GM21528 (cell line): ENCODE data around the gene SRC.
"Not testable (repeated sequence)": the region's sequence is repeated elsewhere in the genome, so short reads cannot be mapped to it uniquely, and the experiment has no call there.

Experiments
- ATAC-seq: cut with Tn5 transposase; IDR thresholded peaks from one replicate; pipeline ENCODE4 v1.9.1; 2021; ENCODE audit warnings: mild to moderate bottlenecking, moderate library complexity; ENCODE audit not compliant: unreplicated experiment, low FRiP score

Gene SRC

GRCh38 chr20:37335642-37336368, 10.1 kb upstream of the SRC start:
- peak; percentile 30 for ATAC-seq

GRCh38 chr20:37336369-37337207, 9.4 kb upstream of the SRC start:
- ATAC-seq: peak; percentile 59

DNA sequence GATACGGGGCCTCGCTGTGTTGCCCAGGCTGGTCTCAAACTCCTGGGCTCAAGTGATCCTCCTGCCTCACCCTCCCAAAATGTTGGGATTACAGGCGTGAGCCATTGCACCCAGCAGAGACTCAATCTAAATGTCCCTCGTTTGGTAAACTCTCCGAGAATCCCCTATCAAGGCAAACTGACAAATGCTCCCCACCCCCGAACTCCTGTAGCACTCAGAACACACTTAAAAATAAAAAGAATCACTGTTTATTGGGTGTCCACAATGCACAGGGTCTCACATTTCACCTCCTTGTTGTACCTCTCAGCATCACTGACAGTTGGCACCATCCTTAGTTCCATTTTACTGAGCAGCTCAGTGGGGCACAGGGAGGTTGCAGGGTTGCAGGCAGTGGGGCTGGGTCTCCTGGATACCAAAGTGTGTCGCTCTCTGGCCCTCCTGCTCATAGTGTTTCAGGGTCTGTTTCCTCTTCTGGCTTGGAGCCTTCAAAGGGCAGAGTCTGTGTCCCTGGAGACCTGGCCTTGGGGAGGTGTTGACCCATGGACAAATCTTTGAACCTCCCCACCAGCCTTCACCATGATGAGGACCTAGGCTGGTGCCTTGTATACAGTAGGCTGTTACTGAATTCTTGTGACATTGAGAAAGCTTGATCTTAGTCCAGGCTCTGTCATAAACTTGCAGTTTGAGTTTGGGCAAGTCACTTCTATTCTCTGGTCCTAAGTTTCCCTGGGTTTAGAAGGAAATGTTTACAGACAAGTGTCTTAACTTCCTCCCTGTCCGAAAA, 8.5 kb upstream of the SRC start:
- no peak for ATAC-seq

- not testable (repeated sequence) for ATAC-seq
Observed at GRCh38 chr20:37338380-37338779, 7.6 kb upstream of the SRC start.

DNA sequence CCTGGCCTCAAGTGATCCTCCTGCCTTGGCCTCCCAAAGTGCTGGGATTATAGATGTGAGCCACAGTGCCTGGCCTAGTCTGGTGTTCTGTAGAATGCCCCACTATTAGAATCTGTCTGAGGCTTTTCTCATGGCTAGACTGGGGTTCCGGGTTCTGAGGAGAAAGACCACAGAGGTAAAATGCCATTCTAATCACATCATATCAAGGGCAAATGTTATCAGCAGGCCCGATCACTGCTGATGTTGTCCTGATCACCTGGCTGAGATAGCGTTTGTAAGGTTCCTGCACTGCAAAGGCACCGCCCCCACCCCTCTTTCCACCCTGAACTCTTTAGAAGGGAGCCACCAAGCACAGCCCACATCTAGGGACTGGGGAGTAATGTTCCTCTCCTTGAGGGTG, 6.7 kb upstream of the SRC start:
- no peak for ATAC-seq

- ATAC-seq: not testable (repeated sequence)
Observed at GRCh38 chr20:37339764-37340109, 6.2 kb upstream of the SRC start.

DNA sequence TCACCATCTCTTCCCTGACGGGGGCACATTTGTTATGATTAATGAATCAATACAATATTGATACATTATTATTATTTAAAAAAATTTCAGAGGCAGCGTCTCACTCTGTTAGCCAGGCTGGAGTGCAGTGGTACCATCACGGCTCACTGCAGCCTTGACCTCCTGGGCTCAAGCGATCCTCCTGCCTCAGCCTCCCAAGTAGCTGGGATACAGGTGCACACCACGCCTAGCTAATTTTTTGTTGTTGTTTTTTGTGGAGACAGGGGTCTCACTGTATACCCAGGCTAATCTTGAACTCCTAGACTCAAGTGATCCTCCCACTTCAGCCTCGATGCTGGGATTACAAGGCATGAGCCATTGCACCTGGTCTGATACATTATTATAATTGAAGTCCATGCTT, 4.9 kb upstream of the SRC start:
- ATAC-seq: no peak

- no peak for ATAC-seq
Observed at GRCh38 chr20:37341632-37342031, 4.3 kb upstream of the SRC start.

DNA sequence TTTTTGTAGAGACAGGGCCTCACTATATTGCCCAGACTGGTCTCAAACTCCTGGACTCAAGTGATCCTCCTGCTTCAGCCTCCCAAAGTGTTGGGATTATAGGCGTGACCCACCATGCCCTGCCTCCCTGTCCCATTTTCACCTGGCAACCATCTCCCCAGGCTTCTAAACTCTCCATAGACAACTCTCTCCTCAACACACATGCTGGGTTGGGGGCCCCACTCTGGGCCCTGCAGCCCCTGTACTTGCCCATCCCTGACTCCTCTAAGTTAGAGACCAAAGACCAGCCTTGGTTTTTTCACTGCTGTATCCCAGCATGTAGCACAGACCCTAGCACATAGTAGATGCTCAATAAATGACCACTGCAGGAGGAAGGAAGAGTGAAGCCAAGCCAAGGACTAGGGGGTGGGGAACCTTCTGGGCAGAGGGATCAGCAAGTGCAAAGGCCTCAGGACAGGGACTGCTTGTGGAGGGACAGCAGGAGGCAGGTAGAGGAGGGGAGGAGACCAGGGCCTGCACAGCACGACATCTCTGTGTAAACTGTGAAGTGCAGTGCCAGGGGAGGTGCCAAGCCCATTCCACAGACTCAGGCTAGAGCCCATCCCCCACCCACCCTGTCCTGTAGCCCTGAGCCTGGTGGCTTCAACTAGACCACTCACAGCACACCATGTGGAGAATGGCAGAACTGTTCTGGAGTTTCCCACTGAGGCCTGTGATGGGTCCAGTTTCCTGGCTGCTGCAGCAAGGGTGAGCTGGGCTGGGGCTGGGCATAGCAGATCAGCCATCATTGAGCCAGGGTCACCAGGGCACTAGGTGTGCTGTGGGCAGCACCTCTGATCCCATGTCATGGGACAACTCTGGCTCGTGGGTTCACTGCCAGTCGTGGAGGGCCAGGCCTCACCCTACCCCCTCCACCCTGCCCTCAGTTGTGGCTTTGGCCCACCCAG, 3.4 kb upstream of the SRC start:
- no peak for ATAC-seq

- no peak for ATAC-seq
Observed at GRCh38 chr20:37343212-37343993, 2.5 kb upstream of the SRC start.

DNA sequence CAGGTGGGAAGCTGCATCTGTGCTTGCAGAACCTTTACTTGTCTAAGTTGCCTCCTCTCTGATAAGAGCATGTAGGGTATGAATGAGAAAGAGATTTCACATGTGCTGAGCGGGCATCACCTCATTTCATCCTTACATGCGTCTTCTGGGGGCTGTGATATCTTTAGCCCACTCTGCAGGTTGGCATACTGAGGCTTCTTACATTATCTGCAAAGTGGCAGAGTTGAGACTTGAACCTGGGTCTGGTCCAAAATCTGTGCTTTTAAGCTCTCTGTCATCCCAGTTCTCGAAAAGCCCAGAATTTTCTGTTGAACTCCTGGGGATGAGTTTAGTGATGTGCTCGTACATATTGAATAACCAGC, 2.0 kb upstream of the SRC start:
- ATAC-seq: no peak

- no peak for ATAC-seq
Observed at GRCh38 chr20:37344506-37345338, 1.2 kb upstream of the SRC start.

DNA sequence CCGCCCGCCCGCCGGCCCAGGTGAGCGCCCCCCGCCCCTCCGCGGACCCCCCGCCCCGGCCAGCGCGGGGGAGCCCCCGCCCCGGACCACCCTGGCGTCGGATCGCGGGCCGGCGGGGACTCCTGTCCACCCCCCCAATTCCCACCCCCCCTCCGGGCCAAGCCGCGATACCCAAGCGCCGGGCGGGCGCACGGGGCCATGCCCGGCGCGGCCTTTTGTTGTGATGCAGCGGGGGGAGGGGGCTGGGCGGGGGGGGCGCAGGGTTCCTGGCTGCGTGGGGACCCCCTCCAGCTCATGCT, 245 bp downstream of the SRC start:
- no peak for ATAC-seq

DNA sequence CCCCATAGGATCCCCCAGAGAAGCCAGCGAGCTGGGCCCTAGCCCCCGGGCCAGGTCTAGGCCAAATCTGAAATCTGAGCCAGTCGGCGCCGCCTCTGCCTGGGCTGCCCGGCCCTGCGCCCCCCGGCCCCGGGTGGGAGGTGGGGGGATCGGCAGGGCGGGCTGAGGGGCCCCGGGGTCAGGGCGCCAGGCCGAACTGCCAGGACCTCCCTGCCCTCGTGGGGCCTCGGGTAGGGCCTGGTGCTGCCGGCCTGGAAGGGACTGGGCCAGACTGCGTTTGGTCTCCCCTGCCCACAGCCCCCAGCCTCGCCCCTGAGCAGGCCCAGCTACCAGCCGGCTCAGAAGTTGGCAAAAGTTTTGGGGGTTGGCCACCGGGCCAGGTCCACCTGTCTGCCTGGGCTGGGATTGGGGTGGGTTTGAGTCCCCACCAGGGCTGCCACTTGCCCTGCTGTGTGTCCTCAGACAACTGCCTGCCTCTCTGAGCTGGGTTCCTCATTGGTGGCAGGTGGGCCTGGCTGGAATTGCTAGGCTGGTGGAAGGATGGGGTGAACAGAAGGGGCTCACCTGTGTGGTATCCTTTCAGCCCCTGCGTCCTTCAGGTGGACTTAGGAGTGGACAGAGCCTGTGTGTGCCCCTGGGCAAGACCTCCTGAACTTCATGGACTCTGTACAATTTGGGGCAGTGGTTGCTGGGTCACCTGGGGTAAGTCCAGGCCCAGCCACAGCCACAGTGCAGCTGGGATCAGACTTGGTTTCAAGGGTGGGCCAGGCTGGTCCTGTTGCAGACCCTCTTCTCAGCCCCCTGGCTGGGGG, 801 bp downstream of the SRC start:
- ATAC-seq: no peak

- no peak for ATAC-seq
Observed at GRCh38 chr20:37347347-37347823, 1.4 kb downstream of the SRC start.

DNA sequence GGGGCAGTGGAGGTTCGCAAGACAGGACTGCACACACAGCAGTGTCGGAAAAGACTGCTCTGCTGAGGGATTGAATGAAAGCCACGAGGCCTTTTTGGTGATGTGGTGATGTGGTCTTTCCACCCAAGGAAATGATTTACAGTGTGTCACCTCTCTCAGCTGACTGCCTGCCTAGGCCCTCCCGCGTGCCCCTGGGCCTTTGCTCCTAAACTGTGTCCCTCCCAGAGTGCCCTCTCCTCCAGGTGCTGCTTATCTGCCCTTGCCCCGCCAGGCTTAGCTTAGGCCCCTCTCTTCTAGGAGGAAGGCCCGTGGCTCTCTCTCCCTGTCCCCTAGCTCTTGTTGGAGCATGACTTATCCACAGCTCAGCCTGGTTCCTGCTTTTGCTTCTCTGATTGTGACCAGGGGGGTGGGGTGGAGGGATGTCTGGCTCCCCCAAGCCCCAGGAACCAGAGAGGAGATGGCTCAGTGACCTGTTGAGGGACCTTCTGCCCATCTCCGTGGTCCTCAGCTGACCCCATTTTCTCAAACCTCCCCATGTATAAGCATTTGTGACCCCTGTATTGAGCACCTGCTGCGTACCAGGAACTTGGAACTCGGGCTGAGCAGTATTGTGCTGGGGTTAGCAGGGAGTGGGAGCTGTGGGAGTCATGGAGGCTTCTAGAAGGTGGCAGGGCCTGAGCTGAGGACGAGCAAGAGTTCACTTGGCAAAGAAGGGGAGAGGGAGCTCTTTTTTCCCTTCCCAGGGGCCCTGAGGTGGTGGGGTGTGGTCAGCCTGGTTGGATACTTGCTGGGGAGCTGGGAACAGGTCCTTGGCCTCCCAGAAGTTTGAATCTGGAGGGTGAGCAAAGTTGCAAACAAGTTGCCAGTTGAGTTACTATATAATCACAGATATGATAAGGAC, 2.2 kb downstream of the SRC start:
- ATAC-seq: no peak
